Measurements from ENCODE around the gene VAV3.

Gene VAV3

GRCh38 chr1:107993920-107994319 lies 28.9 kb upstream of the VAV3 start:
- no peaks in the 10 kb centered on the region for H3K4me1 ChIP-seq (ENCODE audit: control insufficient read depth, low read depth, low read length)
- no peak overlapping the region for H3K27ac ChIP-seq (ENCODE audit: low read length)
- no peaks in the 10 kb centered on the region for H3K9me3 ChIP-seq (ENCODE audit: control insufficient read depth, low read depth, low read length)
- no peak overlapping the region for H3K4me3 ChIP-seq (ENCODE audit: low read length)
- H3K36me3 ChIP-seq (ENCODE audit: control insufficient read depth, low read depth, low read length): no peaks in the 10 kb centered on the region
- H3K9ac ChIP-seq (ENCODE audit: low read length): no peak overlapping the region
- no peaks in the 10 kb centered on the region for H3K27me3 ChIP-seq (ENCODE audit: control insufficient read depth, insufficient read depth, low read length)

- Histone ChIP-seq H3K27ac (ENCODE audit: low read length) (no peak overlapping the region), H3K4me1 (ENCODE audit: control insufficient read depth, low read depth, low read length) (no peaks in the 10 kb centered on the region), H3K36me3 (ENCODE audit: control insufficient read depth, low read depth, low read length) (no peaks in the 10 kb centered on the region), H3K27me3 (ENCODE audit: control insufficient read depth, insufficient read depth, low read length) (no peaks in the 10 kb centered on the region), H3K9ac (ENCODE audit: low read length) (no peak overlapping the region), H3K9me3 (ENCODE audit: control insufficient read depth, low read depth, low read length) (no peaks in the 10 kb centered on the region), H3K4me3 (ENCODE audit: low read length) (no peak overlapping the region)
Measured at GRCh38 chr1:107992347-107992746, 27.4 kb upstream of the VAV3 start.

- Histone ChIP-seq H3K27me3 (ENCODE audit: control insufficient read depth, insufficient read depth, low read length) (no peaks in the 10 kb centered on the region), H3K27ac (ENCODE audit: low read length) (no peak overlapping the region), H3K4me1 (ENCODE audit: control insufficient read depth, low read depth, low read length) (no peaks in the 10 kb centered on the region), H3K4me3 (ENCODE audit: low read length) (no peak overlapping the region), H3K9me3 (ENCODE audit: control insufficient read depth, low read depth, low read length) (no peaks in the 10 kb centered on the region), H3K36me3 (ENCODE audit: control insufficient read depth, low read depth, low read length) (no peaks in the 10 kb centered on the region), H3K9ac (ENCODE audit: low read length) (no peak overlapping the region)
Measured at GRCh38 chr1:107991371-107992066, 26.5 kb upstream of the VAV3 start.

GRCh38 chr1:107990606-107991005 lies 25.6 kb upstream of the VAV3 start:
- Histone ChIP-seq H3K9ac (ENCODE audit: low read length) (no peak overlapping the region), H3K27me3 (ENCODE audit: control insufficient read depth, insufficient read depth, low read length) (no peaks in the 10 kb centered on the region), H3K4me1 (ENCODE audit: control insufficient read depth, low read depth, low read length) (no peaks in the 10 kb centered on the region), H3K4me3 (ENCODE audit: low read length) (no peak overlapping the region), H3K27ac (ENCODE audit: low read length) (no peak overlapping the region), H3K36me3 (ENCODE audit: control insufficient read depth, low read depth, low read length) (no peaks in the 10 kb centered on the region), H3K9me3 (ENCODE audit: control insufficient read depth, low read depth, low read length) (no peaks in the 10 kb centered on the region)

DNA sequence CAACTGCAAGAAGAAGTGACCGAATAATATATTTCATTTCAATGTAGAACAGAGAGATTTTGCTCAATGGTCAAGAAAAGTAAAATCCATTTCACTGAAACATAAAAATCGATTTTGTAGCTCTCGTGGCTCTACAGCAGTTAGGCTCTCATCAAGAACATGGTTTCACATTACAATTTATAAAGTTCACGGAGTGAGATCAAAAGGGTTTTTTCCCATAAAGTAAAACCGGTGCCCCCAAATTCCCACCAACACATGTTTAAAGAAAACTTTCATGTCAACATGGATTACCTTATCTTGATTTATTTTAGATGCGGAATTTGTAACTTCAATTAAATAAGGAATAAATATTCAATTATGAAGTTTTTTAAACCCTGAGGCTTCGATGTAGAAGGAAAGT lies 16.3 kb upstream of the VAV3 start:
- Histone ChIP-seq H3K4me1 (ENCODE audit: control insufficient read depth, low read depth, low read length) (no peaks in the 10 kb centered on the region), H3K27ac (ENCODE audit: low read length) (no peak overlapping the region), H3K36me3 (ENCODE audit: control insufficient read depth, low read depth, low read length) (no peaks in the 10 kb centered on the region), H3K27me3 (ENCODE audit: control insufficient read depth, insufficient read depth, low read length) (no peaks in the 10 kb centered on the region), H3K9ac (ENCODE audit: low read length) (no peak overlapping the region), H3K9me3 (ENCODE audit: control insufficient read depth, low read depth, low read length) (no peaks in the 10 kb centered on the region), H3K4me3 (ENCODE audit: low read length) (no peak overlapping the region)

- Histone ChIP-seq H3K4me3 (ENCODE audit: low read length) (no peak overlapping the region), H3K27ac (ENCODE audit: low read length) (no peak overlapping the region), H3K4me1 (ENCODE audit: control insufficient read depth, low read depth, low read length) (no peaks in the 10 kb centered on the region)
Measured at GRCh38 chr1:107979926-107980325, 14.9 kb upstream of the VAV3 start.

DNA sequence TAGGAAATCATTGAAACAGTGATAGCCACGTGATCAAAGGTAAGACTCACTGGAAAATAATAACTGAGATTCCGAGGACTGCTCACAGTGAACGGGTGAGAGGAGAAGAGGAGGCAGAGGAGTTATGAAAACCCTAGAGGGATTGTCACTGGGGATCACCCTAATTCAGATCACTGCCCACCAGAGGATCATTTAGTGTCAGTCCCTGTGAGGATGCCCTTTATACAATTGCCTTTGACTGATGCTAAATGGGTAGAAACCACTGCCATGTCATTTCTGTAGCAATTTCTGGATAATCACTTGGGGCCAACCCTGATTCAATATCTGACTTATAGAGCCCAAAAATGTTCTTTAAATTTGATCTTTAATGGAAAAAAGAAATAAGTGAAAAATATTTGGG lies 14.1 kb upstream of the VAV3 start:
- Histone ChIP-seq H3K4me1 (ENCODE audit: control insufficient read depth, low read depth, low read length) (no peaks in the 10 kb centered on the region), H3K4me3 (ENCODE audit: low read length) (no peak overlapping the region), H3K9me3 (ENCODE audit: control insufficient read depth, low read depth, low read length) (no peaks in the 10 kb centered on the region), H3K9ac (ENCODE audit: low read length) (no peak overlapping the region), H3K27me3 (ENCODE audit: control insufficient read depth, insufficient read depth, low read length) (no peaks in the 10 kb centered on the region), H3K27ac (ENCODE audit: low read length) (no peak overlapping the region), H3K36me3 (ENCODE audit: control insufficient read depth, low read depth, low read length) (no peaks in the 10 kb centered on the region)

More at GRCh38 chr1:107979926-107980325, 14.9 kb upstream of the VAV3 start:
- Histone ChIP-seq H3K9ac (ENCODE audit: low read length) (no peak overlapping the region), H3K9me3 (ENCODE audit: control insufficient read depth, low read depth, low read length) (no peaks in the 10 kb centered on the region), H3K27me3 (ENCODE audit: control insufficient read depth, insufficient read depth, low read length) (no peaks in the 10 kb centered on the region), H3K36me3 (ENCODE audit: control insufficient read depth, low read depth, low read length) (no peaks in the 10 kb centered on the region)

- Histone ChIP-seq H3K36me3 (ENCODE audit: control insufficient read depth, low read depth, low read length) (no peaks in the 10 kb centered on the region), H3K27me3 (ENCODE audit: control insufficient read depth, insufficient read depth, low read length) (no peaks in the 10 kb centered on the region), H3K27ac (ENCODE audit: low read length) (no peak overlapping the region), H3K4me3 (ENCODE audit: low read length) (no peak overlapping the region), H3K4me1 (ENCODE audit: control insufficient read depth, low read depth, low read length) (no peaks in the 10 kb centered on the region), H3K9me3 (ENCODE audit: control insufficient read depth, low read depth, low read length) (no peaks in the 10 kb centered on the region), H3K9ac (ENCODE audit: low read length) (no peak overlapping the region)
Measured at GRCh38 chr1:107976836-107977235, 11.9 kb upstream of the VAV3 start.

- H3K27me3 ChIP-seq (ENCODE audit: control insufficient read depth, insufficient read depth, low read length): no peaks in the 10 kb centered on the region
- no peaks in the 10 kb centered on the region for H3K9me3 ChIP-seq (ENCODE audit: control insufficient read depth, low read depth, low read length)
- no peaks in the 10 kb centered on the region for H3K4me1 ChIP-seq (ENCODE audit: control insufficient read depth, low read depth, low read length)
- no peak overlapping the region for H3K9ac ChIP-seq (ENCODE audit: low read length)
- H3K4me3 ChIP-seq (ENCODE audit: low read length): no peak overlapping the region
- H3K36me3 ChIP-seq (ENCODE audit: control insufficient read depth, low read depth, low read length): no peaks in the 10 kb centered on the region
- H3K27ac ChIP-seq (ENCODE audit: low read length): no peak overlapping the region
Measured at GRCh38 chr1:107976431-107976830, 11.5 kb upstream of the VAV3 start.

DNA sequence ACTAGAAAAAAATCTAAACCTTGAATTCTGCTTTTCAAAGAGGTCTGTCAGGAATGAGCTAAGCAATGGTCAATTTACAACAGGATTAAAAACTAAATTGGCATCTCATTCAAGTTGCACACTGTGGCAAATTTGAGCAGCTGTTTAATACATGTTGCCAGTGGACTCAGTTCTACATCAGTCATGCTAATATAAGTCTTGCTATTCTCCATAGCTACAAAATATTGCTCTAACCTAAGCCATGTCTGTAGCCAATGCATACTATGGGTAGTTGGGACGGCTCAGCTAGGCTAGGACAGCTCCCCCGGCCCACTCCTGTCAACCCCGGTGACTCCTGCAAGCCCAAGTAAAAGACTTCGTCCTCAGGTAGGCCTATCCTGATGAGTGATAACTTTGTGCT lies 10.9 kb upstream of the VAV3 start:
- H3K4me1 ChIP-seq (ENCODE audit: control insufficient read depth, low read depth, low read length): no peaks in the 10 kb centered on the region
- no peak overlapping the region for H3K4me3 ChIP-seq (ENCODE audit: low read length)
- no peaks in the 10 kb centered on the region for H3K9me3 ChIP-seq (ENCODE audit: control insufficient read depth, low read depth, low read length)
- no peak overlapping the region for H3K27ac ChIP-seq (ENCODE audit: low read length)
- H3K9ac ChIP-seq (ENCODE audit: low read length): no peak overlapping the region
- H3K36me3 ChIP-seq (ENCODE audit: control insufficient read depth, low read depth, low read length): no peaks in the 10 kb centered on the region
- no peaks in the 10 kb centered on the region for H3K27me3 ChIP-seq (ENCODE audit: control insufficient read depth, insufficient read depth, low read length)

DNA sequence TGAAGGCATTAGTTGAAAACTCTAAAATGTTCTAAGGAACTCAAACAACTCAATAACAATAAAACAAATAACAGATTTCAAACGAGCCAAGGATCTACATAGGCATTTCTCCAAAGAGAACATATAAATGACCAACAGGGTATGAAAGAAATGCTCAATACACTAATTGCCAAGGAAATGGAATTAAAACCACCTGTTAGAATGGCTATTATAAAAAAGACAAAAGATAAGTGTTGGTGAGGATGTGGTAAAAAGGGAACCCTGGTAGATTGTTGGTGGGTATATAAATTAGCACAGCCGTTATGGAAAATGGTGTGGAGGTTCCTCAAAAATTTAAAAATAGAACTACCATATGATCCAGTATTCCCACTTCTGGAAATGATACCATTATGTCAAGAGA lies 9.1 kb upstream of the VAV3 start:
- no peak overlapping the region for H3K9ac ChIP-seq (ENCODE audit: low read length)
- H3K4me1 ChIP-seq (ENCODE audit: control insufficient read depth, low read depth, low read length): no peaks in the 10 kb centered on the region
- H3K4me3 ChIP-seq (ENCODE audit: low read length): no peak overlapping the region
- H3K27ac ChIP-seq (ENCODE audit: low read length): no peak overlapping the region
- no peaks in the 10 kb centered on the region for H3K9me3 ChIP-seq (ENCODE audit: control insufficient read depth, low read depth, low read length)
- no peaks in the 10 kb centered on the region for H3K36me3 ChIP-seq (ENCODE audit: control insufficient read depth, low read depth, low read length)
- no peaks in the 10 kb centered on the region for H3K27me3 ChIP-seq (ENCODE audit: control insufficient read depth, insufficient read depth, low read length)

DNA sequence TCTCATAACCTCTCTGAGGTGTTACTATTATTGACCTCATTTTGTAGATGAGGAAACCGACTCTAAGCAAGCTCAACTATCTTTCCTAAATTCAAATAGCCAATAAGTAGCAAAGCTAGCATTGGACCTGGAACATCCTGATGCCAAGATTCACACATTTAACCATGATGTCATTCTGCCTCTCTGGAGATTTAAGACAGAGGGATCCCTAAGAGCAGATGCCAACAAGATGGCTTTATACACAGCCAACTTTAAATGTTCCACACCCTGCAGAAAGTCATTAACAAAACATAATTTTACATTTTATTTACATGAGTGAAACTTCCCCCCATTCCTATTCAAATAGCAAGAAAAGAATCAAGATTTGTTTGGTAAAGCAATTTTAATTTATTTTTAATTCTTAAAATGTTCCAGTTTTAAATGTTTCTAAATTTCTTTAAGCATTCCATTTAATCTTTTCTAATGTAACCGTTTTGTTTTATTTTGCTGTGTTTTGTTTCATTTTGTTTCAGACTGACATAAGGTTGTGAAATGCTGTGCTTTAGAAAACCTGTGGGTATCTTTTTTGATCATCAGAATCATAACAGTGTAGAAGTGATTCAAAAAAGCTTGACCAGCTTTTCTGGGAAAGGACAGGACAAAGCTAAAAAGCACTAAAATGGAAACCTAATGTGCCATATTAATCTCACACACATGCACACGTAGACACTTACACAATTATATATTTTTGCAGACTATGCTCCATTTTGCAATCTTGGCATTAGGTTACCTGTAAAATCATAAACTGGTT lies 7.6 kb upstream of the VAV3 start:
- Histone ChIP-seq H3K9me3 (ENCODE audit: control insufficient read depth, low read depth, low read length) (no peaks in the 10 kb centered on the region), H3K36me3 (ENCODE audit: control insufficient read depth, low read depth, low read length) (no peaks in the 10 kb centered on the region), H3K4me3 (ENCODE audit: low read length) (no peak overlapping the region), H3K27ac (ENCODE audit: low read length) (no peak overlapping the region), H3K4me1 (ENCODE audit: control insufficient read depth, low read depth, low read length) (no peaks in the 10 kb centered on the region), H3K27me3 (ENCODE audit: control insufficient read depth, insufficient read depth, low read length) (no peaks in the 10 kb centered on the region), H3K9ac (ENCODE audit: low read length) (no peak overlapping the region)
